ENCODE results near the gene HNRNPU.

The HNRNPU gene

GRCh38 chr1:244864253-244865027 is at the start of gene HNRNPU:
Gene HNRNPU (minus strand): TSS chr1:244864543. CDS start chr1:244864307, 236 bp downstream.
- DNase-seq (ENCODE audit: low spot score) = peak; percentile 95

- DNase-seq (ENCODE audit: low spot score) = no peak
Observed at GRCh38 chr1:244913806-244914205, 49.5 kb upstream of the HNRNPU start.

GRCh38 chr1:244904119-244904518 is 39.8 kb upstream of the HNRNPU start:
- DNase-seq (ENCODE audit: low spot score) = no peak

GRCh38 chr1:244901400-244902015 is 37.2 kb upstream of the HNRNPU start:
- no peak for DNase-seq (ENCODE audit: low spot score)

GRCh38 chr1:244897476-244898254 is 33.3 kb upstream of the HNRNPU start:
- DNase-seq (ENCODE audit: low spot score) = no peak

- DNase-seq (ENCODE audit: low spot score) = no peak
Observed at GRCh38 chr1:244896550-244896949, 32.2 kb upstream of the HNRNPU start.

- DNase-seq (ENCODE audit: low spot score) = no peak
Observed at GRCh38 chr1:244893836-244894235, 29.5 kb upstream of the HNRNPU start.

- DNase-seq (ENCODE audit: low spot score) = no peak
Observed at GRCh38 chr1:244887281-244887680, 22.9 kb upstream of the HNRNPU start.

GRCh38 chr1:244881552-244882280 is 17.4 kb upstream of the HNRNPU start:
- DNase-seq (ENCODE audit: low spot score) = no peak

- no peak for DNase-seq (ENCODE audit: low spot score)
Observed at GRCh38 chr1:244878681-244879080, 14.3 kb upstream of the HNRNPU start.

GRCh38 chr1:244876228-244876910 is 12.0 kb upstream of the HNRNPU start:
- DNase-seq (ENCODE audit: low spot score) = no peak

GRCh38 chr1:244874974-244875579 is 10.7 kb upstream of the HNRNPU start:
- no peak for DNase-seq (ENCODE audit: low spot score)

GRCh38 chr1:244869950-244870349 is 5.6 kb upstream of the HNRNPU start:
- DNase-seq (ENCODE audit: low spot score) = no peak

- no peak for DNase-seq (ENCODE audit: low spot score)
Observed at GRCh38 chr1:244869364-244869827, 5.1 kb upstream of the HNRNPU start.

GRCh38 chr1:244868484-244869363 is 4.4 kb upstream of the HNRNPU start:
- no peak for DNase-seq (ENCODE audit: low spot score)

GRCh38 chr1:244866355-244866754 is 2.0 kb upstream of the HNRNPU start:
- DNase-seq (ENCODE audit: low spot score) = no peak

GRCh38 chr1:244865820-244866219 is 1.5 kb upstream of the HNRNPU start:
- DNase-seq (ENCODE audit: low spot score) = no peak

GRCh38 chr1:244865028-244865371 is 657 bp upstream of the HNRNPU start:
- DNase-seq (ENCODE audit: low spot score) = peak; percentile 16

GRCh38 chr1:244863491-244864252 is 671 bp downstream of the HNRNPU start:
- DNase-seq (ENCODE audit: low spot score) = no peak
